Activated naive CD8-positive, alpha-beta T cell treated with anti-CD3 and anti-CD28 coated beads for 36 hours (primary cell): ENCODE results near the gene ASAP2. TPM values are rescaled to one million over a fixed set of nuclear protein-coding genes. Genes with fewer than 3 reads are reported as not detected.
"Not testable (repeated sequence)": the region's sequence is repeated elsewhere in the genome, so short reads cannot be mapped to it uniquely, and the experiment has no call there.

Experiments
- DNase-seq: peaks from one replicate; pipeline ENCODE4 v3.0.0; 2021
- H3K27ac Mint-ChIP-seq: one replicate; pipeline ENCODE4 v1.8.0; 2022; ENCODE audit warnings: mild to moderate bottlenecking, moderate library complexity, mixed read lengths
- H3K27me3 Mint-ChIP-seq: one replicate; pipeline ENCODE4 v1.8.0; 2022; ENCODE audit warnings: mild to moderate bottlenecking, mixed read lengths
- H3K36me3 Mint-ChIP-seq: one replicate; pipeline ENCODE4 v1.8.0; 2021; ENCODE audit warnings: mild to moderate bottlenecking, mixed read lengths
- H3K4me1 Mint-ChIP-seq: one replicate; pipeline ENCODE4 v1.8.0; 2021; ENCODE audit warnings: mixed read lengths
- H3K4me3 Mint-ChIP-seq: one replicate; pipeline ENCODE4 v1.8.0; 2022; ENCODE audit warnings: mild to moderate bottlenecking, moderate library complexity, mixed read lengths
- H3K9me3 Mint-ChIP-seq: one replicate; pipeline ENCODE4 v1.8.0; 2022; ENCODE audit warnings: mixed read lengths
- total RNA-seq, 2 experiments: library from RNA; stranded (reverse); gene quantifications; one replicate each; pipeline ENCODE4 v1.2.3, GENCODE V29; 2021

The ASAP2 gene
- total RNA-seq, 2 experiments from 2014 or later, result 0.04 to 0.12 TPM

DNA sequence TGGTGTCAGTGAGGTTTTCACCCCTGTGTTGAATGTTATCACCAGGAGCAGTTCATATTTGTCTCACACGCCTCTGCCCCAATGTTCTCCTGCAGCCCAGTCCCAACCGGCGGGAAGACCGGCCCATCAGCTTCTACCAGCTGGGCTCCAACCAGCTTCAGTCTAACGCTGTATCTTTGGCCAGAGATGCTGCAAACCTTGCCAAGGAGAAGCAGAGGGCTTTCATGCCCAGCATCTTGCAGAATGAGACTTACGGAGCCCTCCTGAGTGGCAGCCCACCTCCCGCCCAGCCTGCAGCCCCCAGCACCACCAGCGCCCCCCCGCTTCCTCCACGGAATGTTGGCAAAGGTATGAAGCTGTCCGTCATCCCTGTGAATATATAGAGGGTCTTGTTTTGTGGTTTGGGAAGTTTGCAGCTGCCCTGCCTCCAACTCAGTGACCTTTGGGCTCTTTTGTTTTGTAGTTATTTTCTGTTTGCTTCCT is 181.6 kb downstream of the ASAP2 start:
- H3K36me3 Mint-ChIP-seq, result no peaks in the 10 kb centered on the region
- no peaks in the 10 kb centered on the region for H3K4me1 Mint-ChIP-seq
- H3K4me3 Mint-ChIP-seq, result no peak overlapping the region
- no peak overlapping the region for H3K27ac Mint-ChIP-seq
- H3K9me3 Mint-ChIP-seq, result no peaks in the 10 kb centered on the region
- no peaks in the 10 kb centered on the region for H3K27me3 Mint-ChIP-seq
- no peak for DNase-seq

DNA sequence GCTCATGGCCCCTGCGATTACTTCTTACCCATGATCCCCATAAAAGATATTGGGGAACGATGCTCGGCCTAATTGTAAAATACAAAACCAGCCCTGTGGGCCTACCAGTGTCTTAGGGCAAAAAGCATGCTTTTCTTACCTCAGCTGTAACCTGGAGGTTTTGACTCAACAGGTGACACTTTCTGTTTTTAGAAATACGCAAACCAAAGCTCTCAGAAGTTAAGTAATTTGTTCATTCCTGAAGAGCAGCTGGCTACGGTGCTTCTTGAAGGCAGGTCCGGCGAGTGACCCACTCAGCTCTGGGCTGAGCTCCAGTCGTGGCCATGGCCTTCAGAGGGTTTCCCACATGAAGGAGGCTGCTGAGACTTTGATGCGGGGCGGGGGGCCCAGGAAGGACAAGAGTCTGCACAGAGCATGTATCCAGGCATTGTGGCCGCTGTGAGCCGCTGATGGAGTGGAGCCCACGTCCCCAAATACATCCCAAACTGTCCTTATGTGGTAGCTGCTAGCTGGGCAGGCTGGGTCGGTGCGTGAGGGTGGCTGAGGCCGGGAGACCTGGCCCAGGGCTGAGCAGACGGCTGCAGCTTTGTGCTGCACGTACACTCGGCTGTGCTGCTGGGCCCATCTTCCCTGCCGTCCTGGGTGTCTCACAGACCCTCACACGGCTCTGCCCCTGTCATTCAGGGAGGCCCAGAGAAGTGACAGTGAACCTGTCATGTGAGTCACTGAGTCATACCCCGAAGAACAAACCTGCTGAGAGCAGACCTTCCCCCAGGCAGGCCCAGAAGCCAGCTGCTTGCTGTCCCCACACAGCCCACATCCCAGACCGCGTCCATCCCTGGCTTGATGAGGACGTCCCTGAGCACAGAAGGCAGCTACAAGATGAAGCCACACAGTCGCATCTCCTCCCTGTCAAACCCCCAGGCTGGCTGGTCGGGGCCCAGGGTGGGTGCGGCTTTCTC is 182.6 kb downstream of the ASAP2 start:
- Mint-ChIP-seq H3K27me3 (no peaks in the 10 kb centered on the region), H3K4me3 (no peak overlapping the region), H3K27ac (no peak overlapping the region), H3K4me1 (no peaks in the 10 kb centered on the region), H3K9me3 (no peaks in the 10 kb centered on the region), H3K36me3 (no peaks in the 10 kb centered on the region)
- no peak for DNase-seq

DNA sequence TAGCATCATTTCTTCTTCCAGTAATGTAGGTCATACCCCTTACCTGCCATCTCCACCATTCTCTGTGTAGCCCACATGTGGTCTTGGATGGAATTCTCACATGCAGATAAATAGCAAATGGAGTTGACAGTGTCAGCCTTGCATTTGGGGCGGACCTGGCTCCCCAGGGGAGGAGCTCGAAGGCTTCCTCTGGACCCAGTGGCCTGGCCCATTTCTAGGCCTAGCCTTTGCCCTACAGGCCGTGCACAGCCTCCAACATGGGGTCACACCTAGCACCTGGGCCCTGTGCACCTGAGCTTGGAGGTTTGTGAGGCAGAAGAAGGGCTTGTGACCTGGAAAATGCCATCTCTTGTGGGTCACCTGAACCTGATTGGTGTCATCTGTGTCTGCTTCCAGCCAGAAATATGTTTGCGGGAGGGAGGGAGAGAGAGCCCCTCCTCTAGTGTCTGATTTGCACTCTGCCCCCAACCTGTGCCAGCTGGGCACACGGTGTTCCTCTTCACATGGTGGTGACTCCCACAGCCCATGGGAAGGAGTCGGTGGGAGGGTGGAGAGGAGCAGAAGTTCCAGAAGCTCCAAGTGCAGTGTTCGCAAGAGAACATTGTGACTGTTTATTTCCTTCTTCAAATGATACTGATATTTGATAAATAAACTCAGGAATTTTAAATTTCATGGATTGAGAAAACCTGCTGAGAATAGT is 183.7 kb downstream of the ASAP2 start:
- DNase-seq, result no peak
- H3K27ac Mint-ChIP-seq, result no peak overlapping the region
- H3K36me3 Mint-ChIP-seq, result no peaks in the 10 kb centered on the region
- no peak overlapping the region for H3K4me3 Mint-ChIP-seq
- H3K9me3 Mint-ChIP-seq, result no peaks in the 10 kb centered on the region
- H3K27me3 Mint-ChIP-seq, result no peaks in the 10 kb centered on the region
- no peaks in the 10 kb centered on the region for H3K4me1 Mint-ChIP-seq

DNA sequence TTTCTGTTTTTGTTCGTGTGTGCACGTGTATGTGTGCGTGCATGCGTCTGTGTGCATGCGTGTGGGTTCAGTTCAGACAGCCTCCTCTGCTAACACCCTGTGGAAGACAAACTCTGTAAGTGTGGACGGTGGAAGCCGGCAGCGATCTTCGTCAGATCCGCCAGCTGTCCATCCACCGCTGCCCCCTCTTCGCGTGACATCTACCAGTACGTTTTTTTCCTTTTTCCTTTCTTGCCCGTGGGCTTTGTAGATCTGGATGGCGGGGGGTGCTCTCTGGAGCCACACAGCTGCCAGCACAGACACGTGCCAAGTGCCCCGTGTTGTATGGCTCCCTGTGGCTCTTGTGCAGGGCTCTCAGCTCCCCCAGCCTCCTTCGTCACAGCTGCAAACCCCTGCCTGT is 184.4 kb downstream of the ASAP2 start:
- H3K36me3 Mint-ChIP-seq, result no peaks in the 10 kb centered on the region
- no peaks in the 10 kb centered on the region for H3K9me3 Mint-ChIP-seq
- H3K4me1 Mint-ChIP-seq, result no peaks in the 10 kb centered on the region
- no peak overlapping the region for H3K4me3 Mint-ChIP-seq
- no peaks in the 10 kb centered on the region for H3K27me3 Mint-ChIP-seq
- no peak overlapping the region for H3K27ac Mint-ChIP-seq
- DNase-seq, result no peak

DNA sequence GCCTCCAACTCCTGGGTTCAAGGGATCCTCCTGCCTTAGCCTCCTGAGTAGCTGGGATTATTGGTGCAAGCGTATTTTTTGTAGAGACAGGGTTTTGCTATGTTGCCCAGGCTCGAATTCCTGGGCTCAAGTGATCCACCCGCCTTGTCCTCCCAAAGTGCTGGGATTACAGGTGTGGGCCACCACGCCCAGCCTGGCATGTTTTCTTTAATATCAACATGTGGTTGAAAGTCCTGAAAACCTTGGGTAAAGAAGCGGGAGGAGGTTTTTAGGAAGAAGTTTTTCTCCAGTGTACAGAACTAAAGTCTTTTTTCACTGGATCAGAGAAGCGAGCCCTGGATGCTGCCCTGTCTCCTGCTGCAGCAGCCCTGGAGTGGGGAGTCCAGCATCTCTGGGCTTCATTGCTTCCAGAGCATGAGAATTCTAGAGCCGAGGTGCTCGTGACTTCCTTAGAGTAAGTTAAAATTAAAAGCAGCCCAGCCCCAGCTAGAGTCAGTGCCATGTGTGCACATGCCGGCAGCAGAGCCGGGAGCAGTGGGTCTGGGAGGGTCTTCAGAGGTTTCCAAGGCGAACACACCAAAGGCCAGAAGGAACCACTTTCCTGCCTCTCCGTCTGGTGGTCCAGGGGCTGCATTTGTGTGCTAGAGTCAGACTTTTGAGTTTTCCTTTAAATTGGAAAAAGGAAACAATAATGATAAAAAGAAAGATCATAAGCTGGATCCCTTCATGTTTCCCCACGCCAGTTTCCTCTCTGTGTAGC is 185.5 kb downstream of the ASAP2 start:
- H3K4me1 Mint-ChIP-seq, result no peaks in the 10 kb centered on the region
- no peak overlapping the region for H3K27ac Mint-ChIP-seq
- H3K9me3 Mint-ChIP-seq, result no peaks in the 10 kb centered on the region

DNA sequence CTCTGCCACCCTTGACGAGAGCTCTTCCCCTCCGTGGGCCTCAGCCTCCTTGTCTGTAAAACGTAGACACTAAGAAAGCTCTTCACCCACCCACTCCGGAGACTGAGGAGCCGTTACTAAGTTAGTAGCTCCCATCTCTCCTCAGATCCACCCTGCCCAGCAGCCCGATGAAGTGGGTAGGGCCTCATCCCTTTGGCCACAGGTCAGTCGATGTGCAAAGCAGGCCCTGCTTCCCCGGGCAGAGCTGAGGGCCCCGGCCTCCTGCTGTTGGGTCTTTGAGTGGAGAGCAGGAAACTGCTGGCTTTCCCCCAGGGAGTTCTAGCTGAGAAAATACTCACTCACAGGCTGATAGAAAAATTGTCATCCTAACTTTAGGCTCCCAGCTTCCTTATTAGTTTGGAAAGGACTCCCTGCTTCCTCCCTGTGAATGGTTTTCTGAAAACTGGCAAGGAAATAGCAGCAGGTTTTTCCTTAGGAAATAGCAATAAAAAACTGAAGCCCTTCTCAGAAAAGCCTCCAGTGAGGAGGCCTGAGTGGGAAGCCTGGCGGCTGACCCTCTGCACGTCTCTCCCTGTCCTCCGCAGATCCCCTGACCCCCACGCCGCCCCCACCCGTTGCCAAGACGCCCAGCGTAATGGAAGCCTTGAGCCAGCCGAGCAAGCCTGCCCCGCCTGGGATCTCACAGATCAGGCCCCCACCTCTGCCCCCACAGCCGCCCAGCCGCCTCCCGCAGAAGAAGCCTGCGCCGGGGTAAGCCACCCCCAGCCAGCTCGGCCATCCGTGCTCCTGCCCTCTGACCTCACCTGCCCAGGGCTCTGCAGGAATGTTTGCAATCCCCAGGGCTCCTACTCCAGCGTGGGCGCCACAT is 186.5 kb downstream of the ASAP2 start:
- Mint-ChIP-seq H3K27me3 (no peaks in the 10 kb centered on the region), H3K4me3 (no peak overlapping the region), H3K27ac (no peak overlapping the region), H3K36me3 (no peaks in the 10 kb centered on the region), H3K4me1 (no peaks in the 10 kb centered on the region), H3K9me3 (no peaks in the 10 kb centered on the region)
- no peak for DNase-seq

More for the DNA sequence above, 185.5 kb downstream of the ASAP2 start:
- no peak overlapping the region for H3K4me3 Mint-ChIP-seq
- DNase-seq, result no peak
- H3K36me3 Mint-ChIP-seq, result no peaks in the 10 kb centered on the region
- no peaks in the 10 kb centered on the region for H3K27me3 Mint-ChIP-seq

DNA sequence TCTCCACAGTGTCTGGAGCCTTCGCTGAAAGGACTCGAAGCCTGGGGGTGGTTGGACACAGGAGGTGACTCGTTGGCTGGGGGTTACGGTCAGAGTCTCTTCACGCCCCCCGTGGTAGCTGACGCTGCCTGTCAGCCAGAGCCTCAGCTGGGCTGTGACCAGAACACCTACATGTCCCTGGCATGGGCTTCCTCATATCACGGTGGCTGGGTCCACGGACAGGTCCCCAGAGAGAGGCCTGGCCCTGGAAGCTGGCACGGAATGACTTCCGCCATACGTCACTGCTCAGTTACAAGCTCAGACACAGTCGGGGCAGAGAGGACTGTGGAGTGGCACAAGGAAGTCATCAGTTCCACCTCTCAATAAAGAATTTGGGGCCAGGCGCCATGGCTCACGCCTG is 188.2 kb downstream of the ASAP2 start:
- no peak for DNase-seq
- Mint-ChIP-seq H3K27me3 (no peaks in the 10 kb centered on the region), H3K27ac (no peak overlapping the region), H3K9me3 (no peaks in the 10 kb centered on the region), H3K36me3 (no peaks in the 10 kb centered on the region), H3K4me3 (no peak overlapping the region), H3K4me1 (no peaks in the 10 kb centered on the region)

DNA sequence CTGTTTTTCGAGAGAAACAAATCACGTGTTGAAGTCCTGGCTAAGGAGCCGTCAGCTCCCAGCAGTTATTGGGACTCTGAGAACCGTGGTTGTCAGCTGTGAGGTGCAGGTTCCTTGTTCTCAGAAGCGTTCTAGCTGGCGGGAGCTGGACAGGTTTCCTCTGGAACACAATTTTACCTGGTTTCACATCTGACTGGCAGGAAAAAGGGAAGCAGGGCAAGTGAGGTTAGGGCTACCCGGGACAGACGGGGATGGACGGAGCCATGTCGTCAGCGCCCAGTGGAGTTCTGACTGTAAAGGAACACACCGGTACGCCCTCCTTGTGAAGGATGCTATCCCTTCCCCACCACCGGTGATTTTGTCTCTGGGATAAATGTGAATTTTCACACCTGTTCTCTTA is 190.6 kb downstream of the ASAP2 start:
- DNase-seq, result no peak
- Mint-ChIP-seq H3K27me3 (peaks cover 3% of the 10 kb centered on the region), H3K4me3 (no peak overlapping the region), H3K27ac (no peak overlapping the region), H3K9me3 (no peaks in the 10 kb centered on the region), H3K4me1 (no peaks in the 10 kb centered on the region), H3K36me3 (no peaks in the 10 kb centered on the region)

DNA sequence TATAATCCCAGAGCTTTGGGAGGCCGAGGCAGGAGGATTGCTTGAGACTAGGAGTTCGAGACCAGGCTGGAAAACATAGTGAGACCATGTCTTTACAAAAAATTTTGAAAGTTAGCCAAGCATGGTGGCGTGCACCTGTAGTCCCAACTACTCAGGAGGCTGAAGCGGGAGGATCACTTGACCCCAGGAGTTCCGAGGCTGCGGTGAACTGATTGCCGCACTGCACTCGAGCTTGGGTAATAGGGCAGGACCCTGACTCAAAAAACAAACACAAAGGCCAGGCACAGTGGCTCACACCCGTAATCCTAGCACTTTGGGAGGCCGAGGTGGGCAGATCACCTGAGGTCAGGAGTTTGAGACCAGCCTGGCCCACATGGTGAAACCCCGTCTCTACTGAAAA is 191.6 kb downstream of the ASAP2 start:
- not testable (repeated sequence) for H3K4me3 Mint-ChIP-seq, H3K27ac Mint-ChIP-seq, DNase-seq, H3K4me1 Mint-ChIP-seq, H3K36me3 Mint-ChIP-seq, H3K9me3 Mint-ChIP-seq, H3K27me3 Mint-ChIP-seq

DNA sequence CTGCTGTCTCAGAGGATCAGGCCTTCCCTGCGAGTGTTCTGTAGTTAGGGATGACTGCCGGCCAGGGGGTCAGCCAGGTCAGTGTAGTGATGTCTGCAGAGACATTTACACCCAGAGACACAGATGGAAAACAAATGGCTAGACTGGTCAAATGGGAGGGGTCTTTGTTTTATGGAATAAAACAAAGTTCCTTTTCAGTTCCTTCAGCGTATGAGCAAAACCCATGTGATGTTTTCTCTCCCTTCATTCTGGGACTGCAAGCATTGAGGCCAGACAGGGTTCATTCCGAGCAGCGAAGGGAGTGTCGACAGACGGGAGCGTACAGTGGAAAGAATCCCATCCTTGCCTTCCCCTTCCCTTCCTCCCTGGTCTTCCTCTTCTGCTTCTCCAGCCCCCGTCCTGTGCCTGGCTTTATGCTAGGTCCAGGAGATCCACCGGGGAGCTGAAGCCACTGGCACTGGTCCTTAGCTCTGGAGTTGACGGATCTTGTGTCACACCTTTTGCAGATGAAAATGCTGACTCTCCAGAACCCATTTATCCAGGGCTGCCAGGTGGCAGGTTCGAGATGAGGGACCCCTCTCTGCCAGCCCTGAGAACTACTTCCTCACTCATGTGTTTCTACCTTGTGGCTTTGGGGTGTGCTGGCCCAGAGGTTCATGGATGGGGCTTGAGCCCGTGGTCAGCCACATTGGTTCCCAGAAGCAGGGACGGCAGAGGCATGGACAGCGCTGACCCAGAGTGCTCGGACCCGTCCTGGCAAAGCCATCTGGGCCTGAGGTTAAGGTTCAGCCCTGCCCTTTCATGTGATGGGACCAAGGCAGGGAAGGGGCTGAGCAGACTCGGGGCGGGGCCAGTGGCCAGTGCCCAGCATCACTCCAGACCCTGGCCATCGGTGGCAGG is 192.5 kb downstream of the ASAP2 start:
- Mint-ChIP-seq H3K9me3 (no peaks in the 10 kb centered on the region), H3K27me3 (peaks cover 3% of the 10 kb centered on the region), H3K36me3 (no peaks in the 10 kb centered on the region), H3K4me3 (no peak overlapping the region), H3K27ac (no peak overlapping the region), H3K4me1 (no peaks in the 10 kb centered on the region)
- no peak for DNase-seq

DNA sequence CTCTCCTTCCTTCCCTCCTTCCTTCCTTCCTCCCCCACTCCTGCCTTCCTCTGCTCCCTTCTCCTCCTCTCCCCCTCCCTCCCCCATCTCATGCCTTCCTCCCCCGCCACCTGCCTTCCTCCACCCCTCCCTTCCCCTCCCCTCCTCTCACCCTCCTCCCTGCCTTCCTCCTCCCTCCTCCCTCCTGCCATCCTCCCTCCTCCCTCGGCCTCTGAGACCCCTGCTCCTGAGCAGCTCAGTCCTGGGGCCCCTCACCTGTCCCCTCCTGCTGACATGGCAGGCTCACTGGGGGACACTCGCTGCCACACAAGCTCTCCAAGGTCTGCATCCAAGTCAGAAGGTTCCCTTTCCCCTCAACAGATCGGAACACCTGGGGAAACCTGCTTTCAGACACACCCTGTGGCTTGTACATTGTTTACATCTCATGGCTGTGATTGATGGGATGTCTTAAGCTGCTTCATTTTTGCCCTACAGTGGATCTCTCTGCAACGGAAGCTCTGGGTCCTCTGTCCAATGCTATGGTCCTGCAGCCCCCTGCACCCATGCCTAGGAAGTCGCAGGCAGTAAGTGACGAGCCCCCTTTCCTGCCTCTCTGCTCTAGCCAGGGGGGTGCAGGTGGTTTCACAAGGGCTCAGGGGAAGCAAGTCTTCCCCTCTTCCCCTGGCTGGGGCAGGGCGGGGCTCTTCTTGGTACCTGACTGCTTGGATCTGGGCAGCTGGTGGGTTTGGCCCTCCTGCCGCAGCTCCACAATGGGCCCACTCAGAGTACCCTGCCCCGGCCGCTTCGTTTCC is 193.9 kb downstream of the ASAP2 start:
- H3K36me3 Mint-ChIP-seq, result no peaks in the 10 kb centered on the region
- no peaks in the 10 kb centered on the region for H3K9me3 Mint-ChIP-seq
- H3K27ac Mint-ChIP-seq, result no peak overlapping the region
- H3K4me3 Mint-ChIP-seq, result no peak overlapping the region
- no peak for DNase-seq
- H3K4me1 Mint-ChIP-seq, result no peaks in the 10 kb centered on the region
- H3K27me3 Mint-ChIP-seq, result peaks cover 3% of the 10 kb centered on the region

DNA sequence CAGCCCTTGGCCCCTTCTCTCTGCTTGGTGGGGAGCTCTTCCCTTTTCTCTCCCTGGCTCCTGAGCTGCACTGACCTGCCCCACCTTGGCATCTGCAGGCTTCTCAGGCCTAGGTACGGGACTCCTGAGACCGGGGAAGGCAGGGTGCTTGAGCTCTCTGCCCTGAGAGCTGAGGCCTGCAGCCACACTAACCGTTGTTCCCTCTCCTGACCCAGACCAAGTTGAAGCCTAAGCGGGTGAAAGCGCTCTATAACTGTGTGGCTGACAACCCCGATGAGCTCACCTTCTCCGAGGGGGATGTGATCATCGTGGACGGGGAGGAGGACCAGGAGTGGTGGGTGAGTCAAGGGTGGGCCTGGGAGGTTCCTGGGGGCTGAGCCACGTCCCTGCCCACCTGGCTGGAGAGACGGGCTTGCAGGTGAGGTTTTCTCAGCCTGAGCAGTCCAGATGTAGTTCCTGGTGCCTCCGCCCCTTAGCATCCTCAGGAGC is 194.5 kb downstream of the ASAP2 start:
- Mint-ChIP-seq H3K4me3 (no peak overlapping the region), H3K27ac (no peak overlapping the region), H3K36me3 (no peaks in the 10 kb centered on the region), H3K4me1 (no peaks in the 10 kb centered on the region), H3K9me3 (no peaks in the 10 kb centered on the region), H3K27me3 (peaks cover 3% of the 10 kb centered on the region)
- no peak for DNase-seq
